Fibroblast of skin of scalp (primary cell): ENCODE data around the gene UTP15.

Experiments used
- DNase-seq: peaks from one replicate; pipeline ENCODE4 v3.0.0-alpha.2; 2013

UTP15 gene

DNA sequence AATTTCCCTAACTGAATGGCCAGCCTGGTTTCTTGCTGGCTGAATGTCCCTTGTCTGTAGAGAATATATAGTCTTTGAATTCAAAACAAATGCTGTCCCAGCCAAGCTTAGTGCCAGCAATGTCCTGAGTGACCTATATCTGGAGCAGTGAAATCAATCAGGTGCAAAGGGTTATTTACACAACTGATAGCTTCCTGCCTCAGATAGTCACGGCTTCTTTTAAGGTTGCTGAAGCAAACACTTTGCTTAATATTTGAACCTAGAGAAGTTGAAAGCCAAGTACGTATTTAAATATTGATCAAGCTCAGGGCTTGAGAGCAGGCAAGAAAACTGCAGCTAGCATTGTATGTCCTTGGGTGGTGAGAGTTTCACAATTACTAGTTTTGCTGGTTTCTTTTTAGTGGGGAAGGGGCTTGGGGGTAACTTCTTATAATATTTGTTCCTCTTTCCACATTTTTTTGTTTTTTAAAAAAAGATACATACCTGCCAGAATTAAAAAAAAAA, 58.4 kb downstream of the UTP15 start:
- no peak for DNase-seq

GRCh38 chr5:73624888-73625287, 59.3 kb downstream of the UTP15 start:
- DNase-seq = no peak

DNA sequence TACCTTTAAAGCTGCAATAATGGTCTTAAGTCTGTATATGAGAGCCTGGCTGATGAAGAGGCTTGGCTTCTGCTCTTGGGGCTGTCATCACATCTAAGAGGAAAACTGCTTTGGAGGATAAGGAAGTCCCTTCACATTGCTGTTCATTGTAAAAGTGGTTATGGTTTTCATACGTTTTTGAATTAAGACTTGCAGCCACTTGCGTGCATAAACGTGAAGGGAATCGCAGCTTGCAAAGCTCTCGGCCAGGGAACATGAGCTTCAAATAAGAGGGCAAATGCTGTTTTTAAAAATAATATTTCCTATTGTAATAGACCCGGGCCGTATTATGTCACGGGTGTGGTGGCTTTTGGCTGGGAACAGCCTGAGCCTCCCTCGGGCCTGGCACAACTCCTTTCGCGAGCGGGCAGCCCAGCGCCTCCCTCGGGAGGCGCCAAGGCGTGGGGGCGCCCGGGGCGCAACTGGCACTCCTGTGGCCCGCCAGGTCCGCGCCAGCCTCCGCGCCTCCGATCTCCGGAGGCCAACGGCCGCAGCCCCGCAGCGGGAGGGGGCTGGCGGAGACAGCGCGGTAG, 59.9 kb downstream of the UTP15 start:
- DNase-seq = no peak

- peak; percentile 38 for DNase-seq
These were observed 60.6 kb downstream of the UTP15 start, which contains the start of gene ARHGEF28 for GRCh38 chr5:73625944-73626811. Gene ARHGEF28, plus strand, starts transcription at chr5:73626196. Its CDS starts 58,656 bp downstream, at chr5:73684852.

DNA sequence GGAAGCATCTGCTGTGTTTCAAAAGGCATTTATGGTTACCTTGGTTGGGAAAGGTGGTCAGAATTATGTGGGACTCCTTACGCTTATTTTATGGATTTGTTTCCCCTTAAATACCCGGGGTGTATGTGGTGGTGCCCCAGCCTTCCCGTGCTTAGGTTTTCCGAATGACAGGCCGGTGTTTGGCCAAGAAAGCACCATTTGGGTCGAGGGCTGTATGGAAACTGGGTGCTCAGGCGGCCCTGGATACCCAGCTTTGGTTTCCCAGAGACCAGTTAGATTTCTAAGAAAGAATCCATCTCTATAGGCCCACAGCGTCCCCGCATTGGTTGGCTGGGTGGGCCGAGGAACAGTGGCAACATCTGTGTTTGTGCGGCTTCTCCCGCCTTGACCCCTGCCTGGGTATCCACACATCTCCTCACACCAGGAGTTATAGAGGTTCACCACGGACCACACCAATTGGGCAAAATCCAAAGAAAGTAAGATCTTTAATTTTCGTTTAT, 61.3 kb downstream of the UTP15 start:
- DNase-seq = no peak

DNA sequence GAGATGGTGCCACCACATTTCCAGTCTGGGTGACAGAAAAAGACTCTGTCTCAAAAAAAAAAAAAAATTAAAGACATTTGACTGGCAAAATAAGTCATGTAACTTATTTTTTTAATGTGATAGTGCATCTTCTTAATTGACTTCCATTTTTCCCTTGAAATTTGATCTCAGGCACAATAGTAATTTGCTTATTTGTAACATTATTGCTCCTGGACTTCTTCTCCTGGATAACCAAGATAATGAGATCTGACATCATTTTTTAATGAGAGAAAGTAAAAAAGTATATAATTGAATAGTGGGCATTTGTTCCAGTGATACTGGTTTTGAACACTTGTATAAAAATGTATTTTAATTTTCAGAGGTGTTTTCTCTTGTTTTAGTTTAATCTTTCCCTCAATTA, 63.9 kb downstream of the UTP15 start:
- no peak for DNase-seq

DNA sequence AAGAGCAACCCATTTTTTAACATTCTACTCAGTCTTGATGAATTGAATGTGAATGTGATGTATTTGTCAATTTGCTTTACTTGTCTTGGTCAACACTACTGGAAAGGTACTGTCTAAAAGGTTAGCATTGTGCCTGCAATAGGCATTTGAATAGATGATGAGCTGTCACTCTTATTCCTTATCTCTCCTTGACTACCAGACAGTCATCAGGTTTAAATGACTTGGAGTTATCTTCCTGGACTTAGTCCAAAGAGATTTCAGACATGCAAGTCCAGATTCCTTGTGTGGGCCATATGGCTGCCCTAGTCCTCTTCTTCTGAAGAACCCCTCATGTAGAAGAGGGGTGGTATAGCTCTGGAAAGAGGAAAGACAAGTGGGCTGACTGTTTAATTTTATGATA, 65.2 kb downstream of the UTP15 start:
- DNase-seq = no peak

GRCh38 chr5:73631500-73631899, 66.0 kb downstream of the UTP15 start:
- no peak for DNase-seq
